Measurements from ENCODE around the gene FSD1L.
A peak's percentile ranks its signal among the peaks of the same experiment; 100 is the strongest.
"Not testable (repeated sequence)": the region's sequence is repeated elsewhere in the genome, so short reads cannot be mapped to it uniquely, and the experiment has no call there.

Gene FSD1L

DNA sequence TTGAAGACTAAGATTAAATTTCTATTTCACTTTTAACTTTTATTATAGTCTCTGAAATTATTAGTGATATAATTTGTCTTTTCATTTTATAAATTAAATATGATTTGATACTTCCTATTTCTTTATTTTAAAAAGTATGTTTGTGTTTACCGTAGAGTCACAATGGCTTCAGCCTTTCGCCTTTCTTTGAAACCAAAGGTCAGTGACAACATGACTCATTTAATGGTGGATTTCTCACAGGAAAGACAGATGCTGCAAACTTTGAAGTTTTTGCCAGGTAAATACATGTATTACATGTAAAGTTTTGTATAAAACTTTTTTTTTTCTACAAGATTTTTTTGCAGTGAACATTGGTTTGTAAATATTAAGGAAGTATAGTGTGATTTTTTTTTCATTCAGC lies 36.4 kb downstream of the FSD1L start:
- Mint-ChIP-seq H3K36me3 (ENCODE audit: low read depth) (no peaks in the 10 kb centered on the region), H3K9me3 (no peaks in the 10 kb centered on the region), H3K4me1 (ENCODE audit: low read depth) (no peaks in the 10 kb centered on the region), H3K4me3 (no peak overlapping the region), H3K27me3 (ENCODE audit: low read depth) (no peaks in the 10 kb centered on the region), H3K27ac (no peak overlapping the region)
- no peak for DNase-seq (ENCODE audit: low spot score)

DNA sequence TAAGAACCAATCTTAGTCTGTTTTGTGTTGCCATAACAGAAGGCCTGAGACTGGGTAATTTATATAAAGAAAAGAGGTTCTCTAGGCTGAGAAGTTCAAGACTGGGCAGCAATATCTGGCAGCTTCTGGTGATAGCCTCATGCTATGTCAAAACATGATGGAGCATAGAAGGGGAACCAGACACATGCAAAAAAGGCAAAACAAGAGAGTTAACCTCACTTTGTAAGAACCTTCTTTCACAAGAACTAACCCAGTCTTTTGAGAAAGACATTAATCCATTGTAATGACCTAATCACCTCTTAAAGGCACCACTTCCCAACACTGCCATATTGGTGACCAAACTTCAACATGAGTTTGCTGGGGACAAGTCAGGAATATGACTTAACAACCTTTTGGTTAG lies 37.3 kb downstream of the FSD1L start:
- DNase-seq (ENCODE audit: low spot score), result no peak
- Mint-ChIP-seq H3K9me3 (no peaks in the 10 kb centered on the region), H3K4me3 (no peak overlapping the region), H3K4me1 (ENCODE audit: low read depth) (no peaks in the 10 kb centered on the region), H3K27me3 (ENCODE audit: low read depth) (no peaks in the 10 kb centered on the region), H3K27ac (no peak overlapping the region), H3K36me3 (ENCODE audit: low read depth) (no peaks in the 10 kb centered on the region)

- Mint-ChIP-seq H3K27ac (no peak overlapping the region), H3K36me3 (ENCODE audit: low read depth) (no peaks in the 10 kb centered on the region), H3K4me1 (ENCODE audit: low read depth) (no peaks in the 10 kb centered on the region), H3K4me3 (no peak overlapping the region), H3K9me3 (no peaks in the 10 kb centered on the region), H3K27me3 (ENCODE audit: low read depth) (no peaks in the 10 kb centered on the region)
- no peak for DNase-seq (ENCODE audit: low spot score)
Measured at GRCh38 chr9:105496826-105497225, 49.0 kb downstream of the FSD1L start.

DNA sequence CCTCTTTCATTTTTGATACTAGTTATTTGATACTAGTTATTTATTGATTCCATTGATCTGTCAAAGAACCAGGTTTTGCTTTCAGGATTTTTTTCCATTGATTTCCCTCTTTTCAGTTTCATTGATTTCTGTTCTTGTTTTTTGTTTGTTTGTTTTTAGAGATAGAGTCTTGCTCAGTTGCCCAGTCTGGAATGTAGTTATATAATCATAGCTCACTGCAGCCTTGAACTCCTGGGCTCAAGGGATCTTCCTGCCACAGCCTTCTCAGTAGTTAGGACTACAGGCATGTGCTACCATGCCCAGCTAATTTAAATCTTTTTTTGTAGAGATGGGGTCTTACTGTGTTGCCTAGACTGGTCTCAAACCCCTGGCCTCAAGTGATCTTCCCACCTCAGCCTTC lies 49.9 kb downstream of the FSD1L start:
- Mint-ChIP-seq H3K36me3 (ENCODE audit: low read depth) (no peaks in the 10 kb centered on the region), H3K27ac (no peak overlapping the region), H3K27me3 (ENCODE audit: low read depth) (no peaks in the 10 kb centered on the region), H3K4me1 (ENCODE audit: low read depth) (no peaks in the 10 kb centered on the region), H3K4me3 (no peak overlapping the region), H3K9me3 (no peaks in the 10 kb centered on the region)
- DNase-seq (ENCODE audit: low spot score), result no peak

- DNase-seq (ENCODE audit: low spot score), result no peak
- Mint-ChIP-seq H3K9me3 (no peaks in the 10 kb centered on the region), H3K27ac (no peak overlapping the region), H3K27me3 (ENCODE audit: low read depth) (no peaks in the 10 kb centered on the region), H3K4me1 (ENCODE audit: low read depth) (peaks cover 5% of the 10 kb centered on the region), H3K36me3 (ENCODE audit: low read depth) (no peaks in the 10 kb centered on the region), H3K4me3 (no peak overlapping the region)
Measured at GRCh38 chr9:105500108-105500766, 52.4 kb downstream of the FSD1L start.

DNA sequence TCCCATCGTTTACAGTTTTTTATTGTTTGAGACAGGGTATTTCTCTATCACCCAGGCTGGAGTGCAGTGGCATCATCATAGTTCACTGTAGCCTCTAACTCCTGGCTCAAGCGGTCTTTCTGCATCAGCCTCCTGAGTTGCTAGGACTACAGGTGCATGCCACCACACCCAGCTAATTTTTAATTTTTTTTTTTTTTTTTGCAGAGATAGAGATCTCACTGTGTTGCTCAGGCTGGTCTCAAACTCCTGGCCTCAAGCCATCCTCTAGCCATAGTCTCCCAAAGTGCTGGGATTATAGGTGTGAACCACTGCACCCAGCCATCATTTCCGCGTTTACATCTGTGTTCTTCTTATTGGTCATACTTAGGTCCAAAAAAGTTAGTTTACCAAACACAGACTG lies 53.6 kb downstream of the FSD1L start:
- Mint-ChIP-seq H3K27ac (no peak overlapping the region), H3K4me1 (ENCODE audit: low read depth) (peaks cover 5% of the 10 kb centered on the region), H3K36me3 (ENCODE audit: low read depth) (no peaks in the 10 kb centered on the region), H3K9me3 (no peaks in the 10 kb centered on the region), H3K4me3 (no peak overlapping the region), H3K27me3 (ENCODE audit: low read depth) (no peaks in the 10 kb centered on the region)
- DNase-seq (ENCODE audit: low spot score), result no peak

GRCh38 chr9:105502276-105502675 lies 54.4 kb downstream of the FSD1L start:
- Mint-ChIP-seq H3K27ac (no peak overlapping the region), H3K9me3 (no peaks in the 10 kb centered on the region), H3K27me3 (ENCODE audit: low read depth) (no peaks in the 10 kb centered on the region), H3K4me3 (no peak overlapping the region), H3K36me3 (ENCODE audit: low read depth) (no peaks in the 10 kb centered on the region), H3K4me1 (ENCODE audit: low read depth) (peaks cover 5% of the 10 kb centered on the region)
- no peak for DNase-seq (ENCODE audit: low spot score)

DNA sequence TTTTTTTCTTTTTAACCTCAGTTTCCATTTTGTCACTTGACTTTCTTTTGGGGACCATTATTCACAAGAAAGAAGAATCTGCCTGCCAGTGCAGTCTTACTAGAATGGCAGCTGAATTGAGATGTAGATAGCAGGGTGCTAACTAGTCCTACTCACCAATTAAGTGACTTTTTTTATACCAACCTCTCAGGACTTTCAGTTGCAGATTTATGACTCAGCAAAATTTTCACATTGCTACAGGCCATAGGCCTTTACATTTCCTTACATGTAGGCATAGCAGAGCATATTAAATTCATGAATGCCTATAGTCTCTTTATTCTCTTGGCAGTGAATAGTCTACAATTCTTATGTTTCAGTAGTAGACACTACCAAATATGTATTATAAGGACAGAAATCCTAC lies 56.0 kb downstream of the FSD1L start:
- Mint-ChIP-seq H3K4me3 (no peak overlapping the region), H3K9me3 (no peaks in the 10 kb centered on the region), H3K27ac (no peak overlapping the region), H3K4me1 (ENCODE audit: low read depth) (peaks cover 5% of the 10 kb centered on the region), H3K27me3 (ENCODE audit: low read depth) (no peaks in the 10 kb centered on the region), H3K36me3 (ENCODE audit: low read depth) (no peaks in the 10 kb centered on the region)
- no peak for DNase-seq (ENCODE audit: low spot score)

DNA sequence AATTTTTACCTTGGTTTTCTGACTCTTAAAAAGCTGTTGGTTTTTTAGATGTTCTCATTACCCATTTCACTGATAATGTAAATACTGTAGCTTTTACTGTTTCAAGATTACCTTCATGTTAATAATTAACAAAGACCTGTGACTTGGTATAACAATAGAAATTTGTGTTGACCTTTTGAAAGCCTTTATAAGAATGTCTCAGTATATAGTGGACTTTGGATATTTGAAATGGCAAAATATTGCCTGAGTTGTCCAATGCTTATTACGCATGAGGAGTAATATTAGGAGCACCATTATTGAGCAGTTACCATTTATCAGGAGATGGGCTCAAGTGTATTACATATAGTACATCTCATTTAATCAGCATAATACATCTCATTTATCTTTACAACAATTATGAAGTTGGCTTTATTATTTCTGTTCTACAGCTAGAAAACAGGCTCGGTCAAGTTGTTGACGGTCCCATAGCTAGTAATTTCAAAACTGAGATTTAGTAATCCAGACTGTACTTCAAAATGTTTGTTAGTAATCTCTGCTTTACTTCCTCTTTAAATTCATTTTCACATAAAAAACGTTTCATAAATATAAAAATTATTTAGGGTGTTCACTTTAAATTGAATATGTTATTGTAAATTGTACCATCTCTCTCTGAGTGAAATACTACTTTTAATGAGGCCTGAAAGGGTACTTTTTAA lies 59.4 kb downstream of the FSD1L start:
- DNase-seq (ENCODE audit: low spot score), result no peak
- H3K27me3 Mint-ChIP-seq (ENCODE audit: low read depth), result no peaks in the 10 kb centered on the region
- H3K9me3 Mint-ChIP-seq, result no peaks in the 10 kb centered on the region
- H3K4me3 Mint-ChIP-seq, result no peak overlapping the region
- H3K36me3 Mint-ChIP-seq (ENCODE audit: low read depth), result no peaks in the 10 kb centered on the region
- no peak overlapping the region for H3K27ac Mint-ChIP-seq
- peaks cover 5% of the 10 kb centered on the region for H3K4me1 Mint-ChIP-seq (ENCODE audit: low read depth)

DNA sequence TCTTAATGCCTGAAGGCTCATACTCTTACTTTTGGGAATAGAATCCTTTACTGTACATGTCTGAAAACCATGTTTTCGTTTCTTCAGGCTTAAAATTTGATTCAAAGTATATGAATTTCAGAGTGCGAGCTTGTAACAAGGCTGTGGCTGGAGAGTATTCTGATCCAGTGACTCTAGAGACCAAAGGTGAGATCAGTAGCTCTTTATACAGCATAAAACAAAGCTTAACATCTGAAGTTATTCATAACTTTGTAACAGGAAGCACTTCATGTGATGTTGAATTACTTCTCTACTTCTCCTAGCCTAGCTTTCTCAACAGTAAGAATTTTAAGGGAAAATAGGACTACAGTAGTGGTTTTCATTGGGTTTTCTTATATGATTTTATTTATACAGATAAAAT lies 60.7 kb downstream of the FSD1L start:
- H3K27me3 Mint-ChIP-seq (ENCODE audit: low read depth), result no peaks in the 10 kb centered on the region
- no peaks in the 10 kb centered on the region for H3K9me3 Mint-ChIP-seq
- H3K4me3 Mint-ChIP-seq, result no peak overlapping the region
- no peak for DNase-seq (ENCODE audit: low spot score)
- peaks cover 5% of the 10 kb centered on the region for H3K4me1 Mint-ChIP-seq (ENCODE audit: low read depth)
- no peak overlapping the region for H3K27ac Mint-ChIP-seq
- H3K36me3 Mint-ChIP-seq (ENCODE audit: low read depth), result no peaks in the 10 kb centered on the region

- DNase-seq (ENCODE audit: low spot score), result no peak
- Mint-ChIP-seq H3K36me3 (ENCODE audit: low read depth) (no peaks in the 10 kb centered on the region), H3K4me1 (ENCODE audit: low read depth) (no peaks in the 10 kb centered on the region), H3K4me3 (no peak overlapping the region), H3K27ac (no peak overlapping the region), H3K27me3 (ENCODE audit: low read depth) (no peaks in the 10 kb centered on the region), H3K9me3 (no peaks in the 10 kb centered on the region)
Measured at GRCh38 chr9:105510024-105510423, 62.2 kb downstream of the FSD1L start.

DNA sequence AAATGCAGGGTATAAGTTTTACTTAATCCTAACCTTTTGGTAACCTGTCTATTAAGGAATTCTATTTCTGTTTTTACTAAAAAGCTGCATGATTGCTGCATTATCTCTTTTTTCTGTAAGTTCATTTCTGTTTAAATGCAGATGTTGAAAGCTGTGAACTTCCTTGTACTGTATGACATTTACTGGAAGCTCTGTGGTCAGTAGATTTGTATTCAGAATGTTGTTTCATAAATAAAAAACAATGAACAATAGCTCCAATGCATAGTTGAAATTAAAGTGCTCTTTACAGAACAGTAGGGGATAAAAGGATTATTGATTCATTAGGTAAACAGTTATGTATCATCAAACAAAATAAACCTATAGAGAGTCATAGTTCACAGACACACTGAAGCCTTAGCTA lies 63.6 kb downstream of the FSD1L start:
- Mint-ChIP-seq H3K9me3 (no peaks in the 10 kb centered on the region), H3K4me3 (no peak overlapping the region), H3K27ac (no peak overlapping the region), H3K4me1 (ENCODE audit: low read depth) (no peaks in the 10 kb centered on the region), H3K36me3 (ENCODE audit: low read depth) (no peaks in the 10 kb centered on the region), H3K27me3 (ENCODE audit: low read depth) (no peaks in the 10 kb centered on the region)
- DNase-seq (ENCODE audit: low spot score), result no peak

GRCh38 chr9:105515811-105516413 lies 68.1 kb downstream of the FSD1L start:
- H3K4me3 Mint-ChIP-seq, result no peak overlapping the region
- H3K27ac Mint-ChIP-seq, result no peak overlapping the region
- no peaks in the 10 kb centered on the region for H3K9me3 Mint-ChIP-seq
- no peaks in the 10 kb centered on the region for H3K4me1 Mint-ChIP-seq (ENCODE audit: low read depth)
- no peak for DNase-seq (ENCODE audit: low spot score)
- no peaks in the 10 kb centered on the region for H3K36me3 Mint-ChIP-seq (ENCODE audit: low read depth)
- H3K27me3 Mint-ChIP-seq (ENCODE audit: low read depth), result no peaks in the 10 kb centered on the region

DNA sequence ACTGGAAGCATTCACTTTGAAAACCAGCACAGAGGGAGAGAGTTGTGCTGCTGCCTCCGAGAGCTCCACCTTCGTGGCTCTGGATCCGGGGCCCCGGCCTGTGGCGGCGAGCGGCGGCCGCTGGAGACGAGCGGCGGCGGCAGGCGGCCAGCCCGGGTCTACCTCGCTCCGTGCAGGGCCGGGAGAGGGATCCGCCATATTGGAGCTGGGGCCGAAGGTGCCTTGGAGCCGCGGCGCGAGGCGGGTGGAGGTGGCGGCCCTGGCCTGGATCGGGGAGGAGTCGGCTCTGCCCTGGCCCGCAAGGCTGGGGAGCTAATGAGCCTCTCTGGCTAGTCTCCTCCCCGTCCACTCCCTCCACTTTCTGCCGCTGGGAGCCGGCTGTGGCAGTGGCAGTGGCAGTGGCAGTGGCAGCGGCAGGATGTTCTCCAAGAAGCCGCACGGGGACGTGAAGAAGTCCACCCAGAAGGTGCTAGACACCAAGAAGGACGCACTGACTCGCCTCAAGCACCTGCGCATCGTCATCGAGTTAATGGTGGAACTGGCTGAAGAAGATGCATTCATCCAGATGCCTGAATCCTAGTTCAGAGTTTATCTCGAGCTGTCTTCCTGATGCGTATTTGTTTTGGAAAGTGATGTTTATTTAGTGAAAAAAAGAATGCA lies 72.0 kb downstream of the FSD1L start:
- not testable (repeated sequence) for H3K36me3 Mint-ChIP-seq (ENCODE audit: low read depth); H3K4me1 Mint-ChIP-seq (ENCODE audit: low read depth); H3K27ac Mint-ChIP-seq; H3K9me3 Mint-ChIP-seq; H3K27me3 Mint-ChIP-seq (ENCODE audit: low read depth); H3K4me3 Mint-ChIP-seq
- peak; percentile 38 for DNase-seq (ENCODE audit: low spot score)
